Measurements from ENCODE around the gene FLT4. TPM values are rescaled to one million over a fixed set of nuclear protein-coding genes. Genes with fewer than 3 reads are reported as not detected.

Gene FLT4
- total RNA-seq, 2 experiments from 2014 or later, result 1.7 to 2.8 TPM

Other genes with a start within 250 kb of the FLT4 start
- 10 to 100 TPM; 39.7 to 44.4 TPM for gene CNOT6, start 155.2 kb downstream of the FLT4 start, total RNA-seq
- gene SCGB3A1, start 58.1 kb downstream of the FLT4 start, total RNA-seq, result not detected
- not detected for gene OR2Y1, start 90.5 kb upstream of the FLT4 start, total RNA-seq
- gene MGAT1, start 153.2 kb upstream of the FLT4 start, total RNA-seq, result 100 to 1,000 TPM; 141 to 142 TPM
- gene ZFP62, start 211.7 kb upstream of the FLT4 start, total RNA-seq, result 10 to 100 TPM; 23.2 to 25.2 TPM
- 1 to 10 TPM in 1 of 2 experiments, not detected in 1; 1.7 TPM for gene BTNL8, start 249.6 kb upstream of the FLT4 start, total RNA-seq